HG03159 (cell line): ENCODE measurements around the gene ZBTB16.

Experiments used
- ATAC-seq: cut with Tn5 transposase; IDR thresholded peaks from one replicate; pipeline ENCODE4 v1.9.1; 2021; ENCODE audit warnings: mild to moderate bottlenecking, moderate library complexity; ENCODE audit not compliant: unreplicated experiment

Gene ZBTB16

DNA sequence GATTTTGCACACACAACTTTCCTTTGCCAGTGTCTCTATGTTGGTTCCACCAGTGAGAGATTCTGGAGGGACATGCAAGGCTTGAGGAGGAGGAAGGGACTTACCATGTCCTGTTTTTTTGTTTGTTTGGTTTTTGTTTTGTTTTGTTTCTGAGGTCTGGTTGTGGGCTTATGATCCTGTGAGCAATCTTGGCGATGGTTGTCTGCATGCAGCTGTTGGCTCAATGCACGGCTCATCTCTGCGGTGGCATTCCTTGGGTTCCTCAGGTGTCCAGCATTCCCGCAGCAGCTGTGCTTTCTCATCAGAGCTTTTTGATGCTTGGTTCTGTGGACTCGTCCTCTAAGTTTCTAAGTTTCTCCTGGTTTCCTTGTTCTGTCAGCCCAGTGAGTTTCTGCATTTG, 231.9 kb downstream of the ZBTB16 start:
- ATAC-seq = no peak

DNA sequence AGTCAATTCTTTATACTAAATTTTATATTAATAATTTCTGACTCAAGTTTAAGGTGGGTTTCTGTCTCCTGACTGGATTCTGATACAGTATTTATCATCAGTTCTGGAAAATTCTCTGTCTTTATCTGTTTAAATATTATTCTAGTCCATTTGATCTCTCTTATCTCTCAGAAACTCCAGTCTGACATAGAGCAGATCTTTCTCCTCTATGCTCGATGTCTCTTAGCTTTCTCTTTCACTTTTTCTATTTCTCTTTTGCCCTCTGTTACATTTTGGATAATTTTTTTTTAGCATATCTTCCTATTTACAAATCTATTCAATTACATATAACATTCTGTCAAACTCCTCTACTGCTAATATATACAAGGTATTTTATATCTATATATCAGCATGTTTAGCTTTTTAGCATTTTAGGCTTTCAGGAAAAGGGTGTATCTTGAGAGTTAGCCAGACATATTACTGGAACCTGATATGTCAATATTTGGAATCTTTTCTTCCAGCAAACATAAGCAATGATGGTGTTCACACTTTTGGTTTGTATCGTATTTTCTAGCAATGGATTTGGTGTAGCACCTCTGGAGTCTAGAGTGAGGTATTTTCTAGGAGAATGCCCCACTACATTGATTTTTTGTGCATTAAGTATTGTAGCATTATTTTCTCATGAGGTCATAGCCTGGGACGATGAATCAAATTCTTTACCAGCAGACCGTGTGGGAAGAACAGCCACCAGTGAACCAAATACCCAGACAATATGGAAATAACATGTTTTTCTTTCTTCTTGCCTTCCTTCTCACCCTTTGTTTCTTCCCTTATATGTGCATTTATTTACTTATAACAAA, 232.6 kb downstream of the ZBTB16 start:
- ATAC-seq = no peak

DNA sequence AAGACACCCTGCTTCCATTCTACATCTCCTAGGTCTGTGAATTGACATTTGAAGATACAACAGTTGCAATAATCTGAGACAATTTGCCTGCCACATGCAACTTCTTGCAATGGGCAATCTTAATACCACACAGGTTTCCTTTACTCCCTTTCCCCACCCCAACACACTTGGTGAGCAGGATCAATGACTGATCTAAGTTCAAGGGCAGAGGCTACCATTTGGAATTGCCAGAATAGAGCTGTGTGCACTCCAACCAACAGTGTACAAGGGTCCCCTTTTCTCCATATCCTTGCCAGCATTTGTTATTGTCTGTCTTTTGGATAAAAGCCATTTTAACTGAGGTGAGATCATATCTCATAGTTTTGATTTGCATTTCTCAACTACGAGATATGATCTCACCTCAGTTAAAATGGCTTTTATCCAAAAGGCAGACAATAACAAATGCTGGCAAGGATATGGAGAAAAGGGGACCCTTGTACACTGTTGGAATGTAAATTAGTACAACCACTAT, 233.7 kb downstream of the ZBTB16 start:
- no peak for ATAC-seq

DNA sequence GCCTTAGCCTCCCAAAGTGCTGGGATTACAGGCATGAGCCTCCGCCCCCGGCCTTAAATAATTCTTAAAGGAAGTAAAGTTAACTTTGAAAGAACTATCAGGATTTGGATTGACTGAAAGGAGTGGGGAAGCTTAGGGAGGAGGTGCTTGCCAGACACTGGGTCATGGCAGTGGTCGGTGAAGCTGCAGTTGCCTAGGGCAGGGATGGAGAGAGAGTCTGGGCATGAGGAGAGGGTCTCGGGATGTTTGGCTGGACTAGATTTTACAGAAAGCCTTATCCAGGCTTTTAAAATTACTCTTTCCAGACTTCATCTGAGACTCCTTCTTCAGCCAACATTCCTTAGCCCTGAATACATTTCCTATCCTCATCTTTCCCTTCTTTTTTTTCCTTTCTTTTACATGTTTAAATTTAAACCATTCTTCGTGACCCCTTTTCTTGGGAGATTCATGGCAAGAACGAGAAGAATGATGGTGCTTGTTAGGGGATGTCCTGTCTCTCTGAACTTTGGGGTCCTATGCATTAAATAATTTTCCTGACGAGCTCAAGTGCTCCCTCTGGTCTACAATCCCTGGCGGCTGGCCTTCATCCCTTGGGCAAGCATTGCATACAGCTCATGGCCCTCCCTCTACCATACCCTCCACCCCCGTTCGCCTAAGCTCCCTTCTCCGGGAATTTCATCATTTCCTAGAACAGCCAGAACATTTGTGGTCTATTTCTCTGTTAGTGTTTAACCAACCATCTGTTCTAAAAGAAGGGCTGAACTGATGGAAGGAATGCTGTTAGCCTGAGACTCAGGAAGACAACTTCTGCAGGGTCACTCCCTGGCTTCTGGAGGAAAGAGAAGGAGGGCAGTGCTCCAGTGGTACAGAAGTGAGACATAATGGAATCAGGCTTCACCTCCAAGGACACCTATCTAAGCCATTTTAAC, 236.4 kb downstream of the ZBTB16 start, which contains the start of gene NNMT:
Gene NNMT (plus strand): TSS at position 724 of the 929 bp plus-strand sequence. CDS start 158 bp downstream, at position 882.
- ATAC-seq = no peak

DNA sequence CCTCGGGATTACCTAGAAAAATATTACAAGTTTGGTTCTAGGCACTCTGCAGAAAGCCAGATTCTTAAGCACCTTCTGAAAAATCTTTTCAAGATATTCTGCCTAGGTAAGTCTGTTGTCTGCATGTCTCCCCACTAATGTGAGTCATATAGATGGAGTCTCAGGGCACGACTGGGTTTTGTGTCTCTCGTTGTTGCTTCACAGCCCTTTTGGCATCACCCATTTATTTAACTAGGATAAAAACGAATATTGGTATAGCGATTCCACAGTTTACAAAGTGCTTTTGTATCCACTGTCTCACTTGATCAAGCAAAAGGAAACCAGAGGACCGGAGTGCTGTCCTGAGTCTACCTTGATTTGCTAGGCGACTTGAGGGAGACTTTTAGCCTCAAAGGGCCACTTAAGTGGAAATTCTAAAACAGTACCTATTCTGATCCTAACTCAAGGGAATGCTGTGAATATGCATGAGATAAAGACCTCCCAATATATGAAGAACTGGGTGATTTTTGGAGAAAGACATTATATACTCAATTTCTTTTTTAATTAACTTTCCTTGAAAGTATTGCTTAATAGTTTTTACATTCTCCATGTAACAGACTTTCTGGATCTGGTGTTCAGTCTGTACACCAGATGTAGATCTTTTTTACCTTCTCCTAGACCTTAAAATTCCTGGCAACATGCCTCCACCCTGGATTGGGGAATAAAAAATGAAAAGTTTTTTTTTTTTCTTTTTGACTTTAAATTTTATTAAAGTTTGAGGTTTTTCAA, 237.3 kb downstream of the ZBTB16 start:
- no peak for ATAC-seq

DNA sequence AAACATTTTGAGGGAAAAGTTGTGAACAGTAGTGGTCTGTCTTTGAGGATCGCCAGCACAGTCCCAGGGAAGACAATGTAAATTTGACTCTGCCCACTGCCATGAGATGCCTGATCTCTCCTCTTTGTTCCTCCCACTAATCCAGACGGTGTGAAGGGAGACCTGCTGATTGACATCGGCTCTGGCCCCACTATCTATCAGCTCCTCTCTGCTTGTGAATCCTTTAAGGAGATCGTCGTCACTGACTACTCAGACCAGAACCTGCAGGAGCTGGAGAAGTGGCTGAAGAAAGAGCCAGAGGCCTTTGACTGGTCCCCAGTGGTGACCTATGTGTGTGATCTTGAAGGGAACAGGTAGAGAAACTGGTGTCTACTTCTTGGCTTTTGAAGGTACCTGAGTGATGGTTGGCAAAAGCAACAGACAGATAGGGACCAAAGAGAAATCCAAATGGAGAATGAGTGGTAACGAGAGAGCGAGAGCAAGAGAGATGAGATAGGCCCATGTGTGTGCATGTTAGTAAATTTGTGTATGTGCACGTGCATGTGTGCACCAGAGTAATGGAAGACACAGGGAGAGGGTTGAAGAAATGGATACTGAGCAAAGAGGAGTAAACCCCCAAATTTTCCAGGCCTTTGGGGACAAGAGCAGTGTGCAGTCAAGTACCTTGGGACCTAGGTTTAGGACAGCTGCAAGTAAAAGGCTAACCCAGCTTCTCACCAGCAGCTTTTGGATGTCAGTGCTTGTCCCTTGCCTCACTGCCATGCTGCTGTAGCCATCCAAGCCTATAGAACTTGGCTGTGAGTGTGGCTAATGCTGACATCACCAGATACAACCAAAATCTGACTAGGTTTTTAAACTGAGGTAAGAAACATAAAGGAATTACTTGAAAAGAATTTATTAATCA, 238.5 kb downstream of the ZBTB16 start:
- no peak for ATAC-seq

DNA sequence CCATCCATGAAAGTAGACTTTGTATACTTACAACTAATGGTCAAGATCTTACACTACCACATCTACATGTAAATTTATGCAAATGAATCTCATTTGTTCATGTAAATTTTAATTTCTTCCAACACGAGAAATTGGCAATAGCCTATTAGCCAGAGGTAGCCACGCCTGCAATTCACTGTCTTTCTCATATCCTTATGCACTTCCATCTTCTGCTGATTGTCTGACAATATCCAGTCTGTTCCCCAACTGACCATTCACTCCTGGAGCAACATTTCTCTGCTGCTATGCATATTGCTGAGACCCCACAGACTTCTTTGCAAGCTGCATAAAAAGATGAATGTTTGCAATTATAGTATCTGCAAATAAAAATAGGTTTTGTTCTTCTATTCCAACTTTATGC, 239.2 kb downstream of the ZBTB16 start:
- ATAC-seq = no peak
